IMR-90 (cell line): ENCODE results near the gene GPR179. TPM values are rescaled to one million over a fixed set of nuclear protein-coding genes. Genes with fewer than 3 reads are reported as not detected.

Experiments
- ATAC-seq: fragments of 200-7000 bp; cut with Tn5 transposase; 2 replicates; pipeline ENCODE4 v1.9.1; 2020; ENCODE audit warnings: low read depth, mild to moderate bottlenecking, moderate library complexity
- BruUV-seq: library from RNA; stranded (reverse); fragments of 400-500 nt; replicated peaks from 2 replicates; lab custom pipeline; 2021; lab: Mats Ljungman, UMichigan
- CTCF ChIA-PET: fragments of 300-600 bp; formaldehyde crosslinking; extraction: SDS; loops from one replicate; lab custom pipeline; 2021; ENCODE audit warnings: antibody characterized with exemption; lab: Yijun Ruan, JAX
- POLR2A ChIA-PET: fragments of 300-600 bp; sonication (Branson Sonifier 250); formaldehyde crosslinking; loops from one replicate; lab custom pipeline; 2022; ENCODE audit warnings: antibody characterized with exemption; ENCODE audit not compliant: unreplicated experiment; lab: Charles Lee
- DNase-seq: peaks from one replicate; pipeline ENCODE4 v3.0.0; 2013
- H2AFZ ChIP-seq: replicated peaks from 2 replicates; pipeline ENCODE3; 2013; ENCODE audit warnings: low read length, mild to moderate bottlenecking; ENCODE audit not compliant: poor library complexity
- H2AK5ac ChIP-seq: 2 replicates; pipeline ENCODE4 v1.6.1; 2013; ENCODE audit warnings: low read depth, low read length, inconsistent platforms
- H2AK9ac ChIP-seq: replicated peaks from 2 replicates; pipeline ENCODE3; 2013; ENCODE audit warnings: mild to moderate bottlenecking, low read depth, low read length, moderate library complexity; ENCODE audit not compliant: poor library complexity
- H2BK120ac ChIP-seq: 2 replicates; pipeline ENCODE4 v1.6.1; 2013; ENCODE audit warnings: low read depth, low read length, inconsistent platforms
- H2BK15ac ChIP-seq: 3 replicates; pipeline ENCODE4 v1.6.1; 2013; ENCODE audit warnings: low read depth, low read length, inconsistent platforms
- H2BK20ac ChIP-seq: 2 replicates; pipeline ENCODE4 v1.6.1; 2013; ENCODE audit warnings: low read depth, mild to moderate bottlenecking, inconsistent platforms, low read length, moderate library complexity
- H2BK5ac ChIP-seq: 2 replicates; pipeline ENCODE4 v1.6.1; 2013; ENCODE audit warnings: mild to moderate bottlenecking, low read depth, low read length, inconsistent platforms; ENCODE audit not compliant: poor library complexity, severe bottlenecking
- H3K14ac ChIP-seq: replicated peaks from 2 replicates; pipeline ENCODE4 v1.6.1; 2013; ENCODE audit warnings: low read depth, low read length, inconsistent platforms
- H3K18ac ChIP-seq: 2 replicates; pipeline ENCODE4 v1.6.1; 2013; ENCODE audit warnings: low read depth, low read length, control low read depth
- H3K23ac ChIP-seq: 2 replicates; pipeline ENCODE4 v1.6.1; 2013; ENCODE audit warnings: low read depth, low read length, inconsistent platforms
- H3K27ac ChIP-seq: 2 replicates; pipeline ENCODE4 v1.5.1; 2013; ENCODE audit warnings: mild to moderate bottlenecking, control low read depth, low read length; ENCODE audit not compliant: insufficient read depth
- H3K27me3 ChIP-seq: 2 replicates; pipeline ENCODE4 v1.6.1; 2013; ENCODE audit warnings: low read length; ENCODE audit not compliant: control insufficient read depth, insufficient read depth
- H3K36me3 ChIP-seq: 2 replicates; pipeline ENCODE4 v1.6.1; 2013; ENCODE audit warnings: low read length, mixed read lengths; ENCODE audit not compliant: control insufficient read depth, insufficient read depth
- H3K4ac ChIP-seq: 2 replicates; pipeline ENCODE4 v1.6.1; 2013; ENCODE audit warnings: low read depth, low read length, inconsistent platforms
- H3K4me1 ChIP-seq: 2 replicates; pipeline ENCODE4 v1.6.1; 2013; ENCODE audit warnings: low read length, mixed read lengths; ENCODE audit not compliant: control insufficient read depth, insufficient read depth
- H3K4me2 ChIP-seq: 2 replicates; pipeline ENCODE4 v1.6.1; 2013; ENCODE audit warnings: low read depth, mild to moderate bottlenecking, control low read depth, low read length, moderate library complexity
- H3K4me3 ChIP-seq: 2 replicates; pipeline ENCODE4 v1.5.1; 2013; ENCODE audit warnings: low read depth, mild to moderate bottlenecking, control low read depth, low read length, moderate library complexity; ENCODE audit not compliant: insufficient read depth
- H3K56ac ChIP-seq: 2 replicates; pipeline ENCODE4 v1.6.1; 2013; ENCODE audit warnings: low read length, inconsistent platforms; ENCODE audit not compliant: insufficient read depth; ENCODE audit errors: extremely low read depth
- H3K79me1 ChIP-seq, 2 experiments: 2 replicates each; pipeline ENCODE4 v1.6.1; 2013; ENCODE audit warnings: low read length in 2 of 2, inconsistent platforms in 1 of 2, low read depth in 1 of 2
- H3K9ac ChIP-seq: 2 replicates; pipeline ENCODE4 v1.6.1; 2013; ENCODE audit warnings: low read depth, low read length, control low read depth
- H3K9me1 ChIP-seq: 2 replicates; pipeline ENCODE4 v1.6.1; 2013; ENCODE audit warnings: low read length, inconsistent platforms; ENCODE audit not compliant: insufficient read depth
- H3K9me3 ChIP-seq: 2 replicates; pipeline ENCODE4 v1.6.1; 2013; ENCODE audit warnings: low read length; ENCODE audit not compliant: control insufficient read depth, insufficient read depth
- H4K20me1 ChIP-seq: 2 replicates; pipeline ENCODE4 v1.6.1; 2013; ENCODE audit warnings: low read length, inconsistent platforms; ENCODE audit not compliant: insufficient read depth
- H4K5ac ChIP-seq: 2 replicates; pipeline ENCODE4 v1.6.1; 2013; ENCODE audit warnings: mild to moderate bottlenecking, low read depth, low read length, control low read depth
- H4K8ac ChIP-seq, 2 experiments: 2 replicates each; pipeline ENCODE4 v1.6.1; 2013; ENCODE audit warnings: low read depth in 2 of 2, low read length in 2 of 2, control low read depth in 1 of 2, inconsistent platforms in 1 of 2
- H4K91ac ChIP-seq: 2 replicates; pipeline ENCODE4 v1.6.1; 2013; ENCODE audit warnings: low read depth, low read length, inconsistent platforms; ENCODE audit not compliant: insufficient read depth
- CTCF ChIP-seq: conservative IDR thresholded peaks from 2 replicates; pipeline ENCODE4 v1.5.1; 2012; ENCODE audit warnings: mild to moderate bottlenecking, low read depth, low read length, improper control_type of control experiment
- MAFK ChIP-seq: IDR thresholded peaks from 2 replicates; pipeline ENCODE4 v1.6.1; 2012; ENCODE audit warnings: low read depth, low read length, improper control_type of control experiment
- NFE2L2 ChIP-seq: fragments of 150-350 bp; IDR thresholded peaks from 2 replicates; pipeline ENCODE4 v1.6.1; 2016; ENCODE audit warnings: low read depth, mild to moderate bottlenecking, low read length
- RAD21 ChIP-seq: IDR thresholded peaks from 2 replicates; pipeline ENCODE4 v1.6.1; 2012; ENCODE audit warnings: low read length, improper control_type of control experiment
- WGBS, 2 experiments: methylation state at CpG; one replicate each; pipeline versions ENCODE4 v1.1.5 to v1.1.7; 2013; ENCODE audit warnings: missing lambda C conversion rate in 2 of 2; ENCODE audit not compliant: insufficient read length in 1 of 2; ENCODE audit errors: extremely low coverage in 2 of 2; 5-methylcytosine and 5-hydroxymethylcytosine counted together
- dilution Hi-C: fragments of 300-500 bp; cut with HindIII; formaldehyde crosslinking; loops from one replicate; pipeline ENCODE4 v1.14.3; 2018; ENCODE audit warnings: low sequenced_read_pairs; ENCODE audit not compliant: unreplicated experiment
- in situ Hi-C: fragments of 300-500 bp; cut with MboI; formaldehyde crosslinking; loops from 3 replicates; pipeline ENCODE4 v1.14.3; 2019; ENCODE audit warnings: low sequenced_read_pairs, inconsistent platforms, mixed read lengths
- intact Hi-C: fragments of 100-400 bp; cut with micrococcal nuclease; formaldehyde crosslinking; loops from 2 replicates; pipeline ENCODE4 v1.10.0; 2022
- polyA plus RNA-seq, 3 experiments: library from polyadenylated mRNA; depleted of rRNA; stranded (reverse); fragments of >200 nt; gene quantifications; 2 replicates each; pipeline ENCODE4 v1.2.3, GENCODE V29; 2012; ENCODE audit warnings: low replicate concordance in 1 of 3
- total RNA-seq: library from RNA; depleted of rRNA; stranded (reverse); fragments of >200 nt; gene quantifications from 2 replicates; pipeline ENCODE4 v1.2.3, GENCODE V29; 2012

The GPR179 gene
- total and polyA plus RNA-seq, 2 of the 4 experiments (the other 2 are of a cell fraction): not detected

GRCh38 chr17:38355251-38355650 is 11.5 kb upstream of the GPR179 start:
- no peak overlapping the region for H2AK9ac ChIP-seq
- 0 out of 2 replicates have a peak overlapping the region, but pooled peaks have one; percentile 42 for H3K23ac ChIP-seq
- H3K14ac ChIP-seq: no peak overlapping the region
- no peak overlapping the region for H4K8ac ChIP-seq
- intact Hi-C loops (no loop called here), in situ Hi-C loops (loop anchor here (5.0 to 25.0 kb wide), 3 partner anchors 47 to 310 kb away; no protein-coding TSS in a partner anchor), dilution Hi-C loops (no loop called here)
- no peaks in the 10 kb centered on the region for H3K27me3 ChIP-seq
- ATAC-seq: no peak
- no peak overlapping the region for H2BK120ac ChIP-seq
- H2BK5ac ChIP-seq: no peak overlapping the region
- no peak overlapping the region for H3K9ac ChIP-seq
- no peak overlapping the region for H2BK15ac ChIP-seq
- CTCF ChIA-PET: interaction anchor here (1.0 to 1.4 kb wide), 2 partner anchors 22 to 60 kb away, joined by 3 to 5 read pairs; no protein-coding TSS in a partner anchor
- DNase-seq: no peak
- H3K36me3 ChIP-seq: no peaks in the 10 kb centered on the region
- no peak for TF ChIP-seq MAFK
- no peak for TF ChIP-seq NFE2L2
- TF ChIP-seq CTCF: no peak
- no peak for TF ChIP-seq RAD21
- no peaks in the 10 kb centered on the region for H3K9me3 ChIP-seq
- no peak overlapping the region for H3K4me3 ChIP-seq
- H3K27ac ChIP-seq: no peak overlapping the region
- no peak overlapping the region for H3K4me2 ChIP-seq
- H2AK5ac ChIP-seq: no peak overlapping the region
- no peak overlapping the region for H2BK20ac ChIP-seq
- BruUV-seq: no TSS peak
- POLR2A ChIA-PET: no interaction called here
- peaks cover 61% of the 10 kb centered on the region for H4K20me1 ChIP-seq
- no peak overlapping the region for H2AFZ ChIP-seq
- peaks cover 33 to 57% of the 10 kb centered on the region in 2 experiments for H3K79me1 ChIP-seq
- peaks cover 9% of the 10 kb centered on the region; the same call in 1 of the 2 replicates for H3K9me1 ChIP-seq
- H3K18ac ChIP-seq: no peak overlapping the region
- H4K91ac ChIP-seq: no peak overlapping the region
- WGBS, 2 experiments: 100% methylated on average over 3 of the region's 4 CpGs; no CpG with 5 or more reads in 1 of the 2 experiments
- H4K5ac ChIP-seq: no peak overlapping the region
- H3K4me1 ChIP-seq: peaks cover 8% of the 10 kb centered on the region
- H3K56ac ChIP-seq: no peak overlapping the region
- no peak overlapping the region for H3K4ac ChIP-seq
